Activated CD8-positive, alpha-beta memory T cell treated with anti-CD3 and anti-CD28 coated beads, Interleukin-2, amount 50 U/mL, for 4 hours (primary cell): ENCODE measurements around the gene CRB1.

Experiments used
- DNase-seq: peaks from one replicate; pipeline ENCODE4 v3.0.0-alpha.2; 2020

The CRB1 gene

GRCh38 chr1:197351821-197352440 lies 83.9 kb downstream of the CRB1 start:
- DNase-seq: no peak

- no peak for DNase-seq
These were observed 87.4 kb downstream of the CRB1 start for GRCh38 chr1:197355248-197355995.

DNA sequence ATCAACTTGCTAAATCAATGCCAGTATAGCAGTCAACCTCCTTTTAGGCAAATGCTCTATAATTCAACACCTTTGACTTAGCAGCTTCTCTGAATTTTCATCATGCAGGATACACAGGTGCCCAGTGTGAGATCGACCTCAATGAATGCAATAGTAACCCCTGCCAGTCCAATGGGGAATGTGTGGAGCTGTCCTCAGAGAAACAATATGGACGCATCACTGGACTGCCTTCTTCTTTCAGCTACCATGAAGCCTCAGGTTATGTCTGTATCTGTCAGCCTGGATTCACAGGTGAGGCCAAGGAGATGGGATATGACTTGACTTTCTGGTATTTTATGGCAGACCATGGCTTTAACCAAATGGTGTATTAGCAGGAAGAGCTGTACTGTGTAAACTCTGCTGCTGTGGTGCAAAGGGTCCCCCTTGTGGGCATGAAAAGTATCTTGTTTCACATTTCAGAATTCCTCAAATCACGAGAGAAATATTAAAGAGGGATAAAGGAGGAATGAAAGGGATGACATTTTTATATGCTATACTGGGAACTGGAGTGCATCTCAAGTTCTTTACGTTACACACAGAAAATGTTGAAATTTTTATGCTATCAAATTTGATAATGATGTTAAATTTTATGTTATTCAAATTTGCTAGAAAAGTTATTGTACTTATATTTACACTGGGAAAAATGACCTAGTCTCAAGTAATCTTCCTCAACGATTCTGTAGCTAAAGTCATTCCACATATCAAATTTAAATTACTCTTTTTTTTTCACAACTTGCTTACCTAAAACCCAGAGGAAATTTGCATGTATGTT lies 88.9 kb downstream of the CRB1 start:
- DNase-seq: no peak

DNA sequence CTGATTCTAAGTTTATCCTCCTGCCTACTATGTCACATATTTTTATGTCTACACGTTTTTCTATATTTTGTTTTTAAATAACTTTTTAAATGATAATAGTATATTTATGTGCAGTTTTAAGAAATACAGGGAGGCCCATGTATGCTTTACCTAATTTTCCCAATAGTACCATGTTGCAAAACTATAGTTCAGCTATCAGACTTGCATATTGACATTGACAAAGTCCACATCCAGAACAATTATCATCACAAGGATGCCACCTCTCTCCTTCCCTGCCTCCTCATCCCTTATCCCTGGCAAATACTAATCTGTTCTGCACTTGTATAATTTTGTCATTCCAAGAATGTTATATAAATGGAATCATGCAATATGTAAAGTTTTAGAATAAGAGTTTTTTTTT lies 90.9 kb downstream of the CRB1 start:
- no peak for DNase-seq

DNA sequence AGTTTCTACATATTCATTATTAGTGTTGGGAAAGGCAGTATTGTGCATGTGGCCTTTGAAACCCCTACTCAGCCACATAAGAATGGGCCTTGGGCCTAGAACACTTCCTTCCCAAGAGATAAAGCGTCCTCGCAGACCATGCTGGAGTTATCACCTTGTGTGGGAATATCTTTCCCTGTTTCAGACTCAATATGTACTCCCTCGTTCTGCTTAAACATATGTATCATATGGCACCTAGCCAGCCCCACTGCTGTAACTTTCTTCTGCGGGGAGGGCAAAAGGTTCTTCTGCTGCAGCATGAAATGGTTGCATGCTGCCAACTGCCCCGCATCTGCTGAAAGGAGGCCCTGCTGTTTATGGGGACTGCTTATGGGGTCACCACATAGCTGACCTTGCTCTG lies 92.0 kb downstream of the CRB1 start:
- no peak for DNase-seq

DNA sequence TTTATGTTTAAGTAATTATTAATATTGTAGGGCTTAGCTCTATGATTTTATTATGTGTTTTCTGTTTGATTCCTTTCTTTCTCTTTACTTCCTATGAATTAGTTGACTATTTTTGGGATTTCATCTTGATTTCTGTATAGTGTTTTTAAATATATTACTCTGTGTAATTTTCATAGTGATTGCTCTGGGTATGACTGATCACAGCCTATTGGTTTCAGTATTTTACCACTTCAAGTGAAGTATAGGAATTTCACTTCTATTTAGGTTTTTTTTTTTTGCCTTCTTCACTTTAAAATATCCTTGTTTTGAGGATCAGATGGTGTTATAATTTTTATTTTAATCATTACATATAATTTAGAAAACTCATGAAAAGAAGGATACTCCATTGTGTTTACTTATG lies 94.8 kb downstream of the CRB1 start:
- no peak for DNase-seq

GRCh38 chr1:197363855-197364254 lies 95.8 kb downstream of the CRB1 start:
- no peak for DNase-seq

DNA sequence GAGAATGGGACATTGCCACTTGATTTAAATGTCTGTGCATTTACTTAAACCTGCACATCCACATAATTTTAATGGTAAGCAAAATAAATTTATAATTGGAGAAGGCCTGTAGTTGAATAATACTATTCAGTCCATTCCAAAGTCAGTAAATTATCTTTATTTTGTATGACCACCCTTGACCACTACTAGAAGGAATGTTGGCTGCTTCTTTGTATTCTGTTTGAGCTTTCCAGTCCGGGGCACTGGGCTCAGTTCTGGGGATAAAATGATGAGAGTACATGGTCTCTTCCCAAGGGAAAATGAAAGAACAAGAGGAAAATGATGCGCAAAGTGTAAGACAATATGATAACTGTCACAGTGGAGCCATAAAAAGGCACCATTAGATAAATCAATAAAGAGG lies 98.9 kb downstream of the CRB1 start:
- no peak for DNase-seq

GRCh38 chr1:197367627-197368026 lies 99.6 kb downstream of the CRB1 start:
- no peak for DNase-seq

DNA sequence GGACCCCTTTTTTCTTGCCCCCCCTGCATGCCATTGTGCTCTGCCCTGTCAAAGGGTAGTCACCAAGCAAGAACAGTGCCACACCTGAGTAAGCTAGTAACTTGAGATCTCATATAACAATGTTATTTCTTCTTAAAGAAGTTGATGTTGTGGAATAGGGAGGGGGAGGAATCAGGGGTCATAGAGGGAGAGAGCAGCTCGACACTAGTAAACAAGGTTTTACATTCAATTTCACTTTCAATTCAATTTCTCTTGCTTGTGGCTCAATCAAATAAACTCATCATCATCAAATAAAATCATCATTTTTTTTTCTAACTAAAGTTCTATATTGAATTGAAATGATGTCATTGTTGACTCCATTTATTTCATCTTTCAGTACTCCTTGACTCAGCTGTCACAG lies 106.4 kb downstream of the CRB1 start:
- no peak for DNase-seq

DNA sequence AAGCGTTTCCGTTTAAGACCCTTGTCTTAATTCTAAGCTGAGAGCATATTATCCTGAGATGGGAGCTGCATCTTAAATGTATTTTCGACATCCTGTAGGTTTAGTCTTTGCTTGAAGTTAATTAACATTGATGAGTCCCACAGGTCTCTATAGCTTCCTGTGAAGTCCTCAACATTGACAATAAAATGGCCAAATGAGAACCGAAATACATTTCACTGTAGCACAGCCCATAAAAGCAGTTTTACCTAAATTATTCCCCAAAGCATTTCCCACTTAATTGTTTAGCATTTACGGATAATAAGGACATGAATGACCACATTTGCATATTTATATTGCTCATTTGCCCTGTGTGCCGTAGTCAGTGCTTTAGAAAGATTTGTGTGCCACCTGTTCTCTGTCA lies 116.4 kb downstream of the CRB1 start:
- DNase-seq: no peak

DNA sequence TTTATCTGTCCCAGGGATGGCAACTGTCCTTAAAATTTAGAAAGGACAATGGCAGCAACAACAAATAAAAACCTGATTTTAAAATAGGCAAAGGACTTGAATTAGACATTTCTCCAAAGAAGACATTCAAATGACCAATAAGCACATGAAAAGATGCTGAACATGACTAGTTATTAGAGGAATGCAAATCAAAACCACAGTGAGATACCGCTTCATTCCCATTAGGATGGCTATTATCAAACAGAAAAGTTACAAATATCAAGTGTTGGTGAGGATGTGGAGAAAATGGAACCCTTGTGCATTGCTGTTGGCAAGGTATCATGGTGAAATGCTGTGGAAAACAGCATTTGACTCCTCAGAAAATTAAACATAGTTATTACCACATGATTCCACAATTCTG lies 120.7 kb downstream of the CRB1 start:
- DNase-seq: no peak

- no peak for DNase-seq
These were observed 122.8 kb downstream of the CRB1 start for GRCh38 chr1:197390856-197391255.

GRCh38 chr1:197391303-197392226 lies 123.5 kb downstream of the CRB1 start:
- DNase-seq: no peak

GRCh38 chr1:197392541-197392940 lies 124.5 kb downstream of the CRB1 start:
- DNase-seq: no peak

DNA sequence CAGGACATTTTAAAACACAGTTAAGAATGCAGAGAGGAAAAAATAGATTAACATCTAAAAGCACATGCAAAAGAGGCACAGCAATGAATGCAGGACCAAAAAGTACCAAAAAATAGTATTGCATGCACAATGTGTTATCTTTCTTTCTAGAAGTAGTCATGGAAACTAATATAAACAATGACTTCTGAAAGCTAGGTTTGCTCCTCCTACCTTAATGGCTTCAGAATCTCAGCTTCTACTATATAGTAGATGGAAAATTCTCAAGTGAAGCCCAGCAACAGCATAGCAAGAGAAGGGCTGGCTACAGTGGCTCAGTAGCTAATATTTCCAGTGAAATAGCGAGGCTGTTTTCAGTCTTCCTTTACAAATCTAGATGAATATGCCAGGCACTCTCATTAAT lies 125.1 kb downstream of the CRB1 start:
- no peak for DNase-seq

DNA sequence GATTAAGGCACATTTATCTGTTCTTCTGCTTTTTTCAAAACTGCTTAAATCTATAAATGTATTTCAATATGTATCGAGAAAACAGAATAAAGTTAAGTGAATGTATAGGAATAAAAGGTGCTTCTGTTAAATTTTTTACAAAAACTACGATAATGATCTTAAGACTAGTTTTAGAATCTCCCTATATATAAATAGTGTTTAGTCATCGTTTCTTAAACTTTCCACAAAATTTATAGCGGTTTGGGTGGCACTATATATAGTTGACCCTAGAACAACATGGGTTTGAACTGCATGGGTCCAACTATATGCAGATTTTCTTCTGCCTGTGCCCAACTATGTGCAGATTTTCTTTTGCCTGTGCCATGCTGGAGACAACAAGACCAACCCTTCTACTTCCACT lies 125.7 kb downstream of the CRB1 start:
- no peak for DNase-seq

DNA sequence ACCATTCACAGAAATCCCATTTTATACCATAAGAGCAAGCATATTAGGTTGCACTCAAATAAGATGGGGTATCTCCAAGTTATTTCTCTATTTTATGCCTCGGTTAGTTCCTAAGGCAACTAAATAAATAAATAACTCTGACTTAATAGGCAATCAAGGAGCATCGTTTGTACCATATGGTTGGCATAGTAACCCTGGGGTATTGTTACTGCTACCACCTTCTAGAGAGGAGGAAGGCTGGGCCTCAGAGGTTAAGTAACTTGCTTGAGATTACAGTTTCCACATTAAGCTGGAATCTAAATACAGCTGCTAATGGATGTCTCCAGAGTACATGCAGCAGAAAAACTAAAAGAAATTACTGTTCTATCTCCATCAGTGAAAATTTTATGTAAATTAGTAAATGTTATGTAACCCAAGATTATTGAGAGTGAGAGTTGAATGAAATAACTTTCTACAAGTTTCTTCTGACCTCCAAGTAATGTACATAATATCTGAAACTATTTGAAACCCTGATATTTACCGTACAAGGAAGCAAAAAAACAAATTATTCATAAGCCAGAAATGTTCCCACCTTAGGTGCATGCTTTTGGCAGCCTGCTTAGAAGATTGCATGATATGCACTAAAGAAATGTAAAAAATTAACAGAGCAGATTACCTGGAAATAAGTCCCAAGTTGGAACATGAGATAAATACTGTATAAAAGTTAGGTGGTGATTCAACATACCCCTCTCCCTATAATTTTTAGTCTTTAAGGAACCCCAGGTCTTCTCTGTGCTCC lies 127.0 kb downstream of the CRB1 start:
- DNase-seq: no peak

GRCh38 chr1:197397895-197398294 lies 129.8 kb downstream of the CRB1 start:
- DNase-seq: no peak

GRCh38 chr1:197399755-197400521 lies 131.9 kb downstream of the CRB1 start:
- no peak for DNase-seq

- DNase-seq: no peak
These were observed 132.5 kb downstream of the CRB1 start for GRCh38 chr1:197400522-197400902.
